Activated gamma-delta T cell treated with Interleukin-2 at 50 U/mL for 16 hours (primary cell): ENCODE results near the gene KIAA0232.
"Not testable (repeated sequence)": the region's sequence is repeated elsewhere in the genome, so short reads cannot be mapped to it uniquely, and the experiment has no call there.

Experiments
- DNase-seq: peaks from one replicate; pipeline ENCODE4 v3.0.0-alpha.2; 2020

The KIAA0232 gene

DNA sequence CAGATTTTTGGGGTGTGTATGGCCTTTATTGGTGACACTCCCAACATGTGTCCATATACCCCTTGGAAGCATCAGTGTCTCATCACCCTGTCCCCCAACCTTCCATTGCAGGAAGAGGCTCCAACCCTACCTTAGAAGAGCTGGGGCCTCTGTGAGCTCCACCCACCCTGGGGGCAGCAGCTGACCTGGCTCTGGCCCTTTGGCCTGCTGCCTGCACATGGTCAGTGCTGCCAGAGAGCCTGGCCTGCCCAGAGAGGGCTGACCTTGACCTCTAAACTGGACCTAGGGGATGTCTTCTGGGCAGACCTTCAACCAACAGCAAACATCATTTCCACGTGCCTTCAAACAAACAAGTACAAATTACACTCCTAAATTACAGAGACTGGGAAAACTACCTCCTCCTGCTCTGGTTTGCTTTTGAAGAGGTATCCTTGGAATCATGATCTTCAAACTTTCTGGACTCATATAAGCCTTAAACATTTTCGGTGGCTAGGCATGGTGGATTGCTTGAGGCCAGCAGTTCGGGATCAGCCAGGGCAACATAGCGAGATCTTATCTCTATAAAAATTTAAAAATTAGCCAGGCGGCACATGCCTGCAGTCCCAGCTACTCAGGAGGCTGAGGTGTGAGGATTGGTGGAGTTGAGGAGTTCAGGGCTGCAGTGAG, 27.3 kb upstream of the KIAA0232 start:
- DNase-seq: no peak

- not testable (repeated sequence) for DNase-seq
Observed at GRCh38 chr4:6756345-6756744, 26.2 kb upstream of the KIAA0232 start.

- no peak for DNase-seq
Observed at GRCh38 chr4:6758728-6759127, 23.8 kb upstream of the KIAA0232 start.

- no peak for DNase-seq
Observed at GRCh38 chr4:6760865-6761264, 21.7 kb upstream of the KIAA0232 start.

GRCh38 chr4:6761649-6762615, 20.6 kb upstream of the KIAA0232 start:
- no peak for DNase-seq

DNA sequence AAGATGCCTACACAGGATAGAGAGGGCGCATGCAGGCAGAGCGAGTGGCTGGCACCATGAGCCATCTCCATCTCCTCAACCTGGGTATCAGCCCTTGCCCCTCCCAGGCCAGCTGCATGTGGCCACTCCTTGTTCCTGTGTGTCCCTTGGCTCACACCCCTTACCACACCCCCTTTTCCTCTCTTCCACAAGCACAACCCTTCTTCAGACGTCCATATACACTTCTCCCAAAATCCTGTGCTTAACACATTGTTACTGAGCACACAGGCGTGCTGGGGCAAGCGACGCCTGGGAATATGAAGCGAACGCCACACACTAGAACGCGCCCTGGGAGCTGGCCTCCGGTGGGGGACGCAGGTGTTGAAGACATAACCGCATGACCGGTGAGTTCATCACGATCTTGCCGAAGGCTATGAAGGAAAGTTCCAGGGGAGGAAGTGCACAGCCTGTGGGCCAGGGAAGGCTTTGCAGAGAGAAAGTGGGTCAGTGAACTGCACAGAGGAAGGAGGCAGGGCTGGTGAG, 19.1 kb upstream of the KIAA0232 start:
- DNase-seq: no peak

GRCh38 chr4:6764976-6765620, 17.4 kb upstream of the KIAA0232 start:
- DNase-seq: no peak

DNA sequence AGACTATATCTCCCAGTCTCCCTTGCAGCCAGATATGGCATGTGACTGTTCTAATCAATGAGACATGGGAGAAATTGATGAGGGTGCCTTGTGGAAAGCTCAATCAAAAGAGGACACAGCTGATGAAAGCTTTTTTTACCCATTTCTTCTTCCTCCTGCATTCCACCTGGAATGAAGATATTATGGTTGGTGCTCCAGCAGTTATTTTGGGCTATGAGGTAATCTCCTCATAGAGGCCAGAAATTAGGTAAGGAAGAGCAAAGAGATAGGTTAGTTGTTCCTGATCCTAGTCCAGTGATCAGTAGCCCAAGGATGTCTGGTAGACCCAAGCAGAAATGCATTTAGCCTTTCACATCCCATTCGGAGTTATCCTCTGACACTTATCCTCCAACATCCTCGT, 16.8 kb upstream of the KIAA0232 start:
- no peak for DNase-seq

DNA sequence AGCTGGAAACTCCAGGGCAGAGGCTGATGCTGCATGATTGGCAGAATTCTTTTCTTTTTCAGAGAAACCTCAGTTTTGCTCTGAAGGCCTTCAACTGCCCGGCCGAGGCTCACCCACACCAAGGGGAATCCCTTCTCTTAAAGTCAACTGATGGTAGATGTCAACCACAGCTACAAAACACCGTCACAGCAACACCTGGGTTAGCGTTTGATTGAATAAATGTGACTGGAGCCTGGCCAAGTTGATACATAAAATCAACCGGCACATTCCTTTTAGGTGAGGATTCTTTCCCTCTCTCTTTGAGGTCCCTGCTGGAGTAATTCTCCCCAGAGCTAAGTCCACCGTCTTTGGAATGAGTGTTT, 15.2 kb upstream of the KIAA0232 start:
- DNase-seq: no peak

GRCh38 chr4:6767748-6768538, 14.6 kb upstream of the KIAA0232 start:
- no peak for DNase-seq

GRCh38 chr4:6768539-6768905, 14.0 kb upstream of the KIAA0232 start:
- DNase-seq: no peak

- no peak for DNase-seq
Observed at GRCh38 chr4:6769233-6769988, 13.1 kb upstream of the KIAA0232 start.

- DNase-seq: no peak
Observed at GRCh38 chr4:6769989-6770420, 12.5 kb upstream of the KIAA0232 start.

GRCh38 chr4:6770581-6771228, 11.8 kb upstream of the KIAA0232 start:
- no peak for DNase-seq

GRCh38 chr4:6771229-6771671, 11.3 kb upstream of the KIAA0232 start:
- no peak for DNase-seq

DNA sequence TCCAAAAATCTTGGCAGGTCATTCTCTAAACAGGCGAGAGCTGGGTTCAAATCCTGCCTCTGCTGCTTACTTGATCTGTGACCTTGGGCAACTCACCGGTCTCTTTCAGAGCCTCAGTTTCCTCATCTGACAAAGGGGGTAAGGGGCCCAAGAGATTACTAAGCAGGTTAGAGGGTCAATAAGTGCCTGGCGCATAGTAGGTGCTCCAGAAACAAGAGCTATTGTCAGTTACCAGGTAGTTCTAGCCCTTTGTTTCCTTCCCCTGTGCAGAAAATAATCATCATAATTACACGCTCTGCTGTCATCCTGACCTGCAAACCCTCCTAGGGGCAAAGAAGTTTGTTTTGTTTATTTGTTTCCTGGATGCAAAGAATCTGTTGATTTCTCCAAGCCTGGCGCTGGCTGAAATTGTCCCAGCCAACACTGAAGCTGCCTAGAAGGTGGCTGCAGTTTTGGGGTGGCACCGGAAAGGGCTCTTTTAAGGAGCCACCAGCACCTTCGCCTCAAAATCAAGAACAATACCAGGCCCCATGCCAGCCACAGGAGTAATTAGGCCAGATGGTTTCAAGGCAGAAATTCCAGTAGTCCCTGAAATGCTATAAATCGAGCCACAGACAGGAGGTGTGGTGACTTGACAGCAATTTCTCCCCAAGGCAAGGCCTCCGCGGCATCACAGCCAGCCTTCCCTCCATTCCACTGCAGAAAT, 10.2 kb upstream of the KIAA0232 start:
- no peak for DNase-seq

- no peak for DNase-seq
Observed at GRCh38 chr4:6773106-6773505, 9.4 kb upstream of the KIAA0232 start.

GRCh38 chr4:6773616-6774540, 8.6 kb upstream of the KIAA0232 start:
- DNase-seq: no peak

DNA sequence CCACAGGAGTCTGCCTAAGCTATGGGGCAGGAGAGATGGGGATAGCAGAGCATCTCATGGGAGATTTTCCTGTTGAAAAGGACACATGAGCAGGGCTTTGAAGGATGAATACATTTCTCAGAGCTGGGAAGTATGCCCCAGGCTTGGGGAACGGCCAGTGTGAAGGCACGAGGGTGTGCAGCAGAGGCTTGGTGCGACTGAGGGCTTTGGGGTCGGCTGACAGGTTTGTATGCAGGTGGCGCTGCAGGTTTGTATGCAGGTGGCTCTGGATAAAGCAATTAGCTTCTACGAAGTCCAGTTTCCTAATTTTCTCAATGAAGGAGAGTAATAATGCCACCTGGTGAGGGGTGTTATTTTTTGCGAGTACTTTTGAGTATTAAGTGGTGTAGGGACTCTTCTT, 6.8 kb upstream of the KIAA0232 start:
- DNase-seq: no peak
